ENCODE measurements around the gene SH3PXD2A.
"Not testable (repeated sequence)": the region's sequence is repeated elsewhere in the genome, so short reads cannot be mapped to it uniquely, and the experiment has no call there.

Gene SH3PXD2A

DNA sequence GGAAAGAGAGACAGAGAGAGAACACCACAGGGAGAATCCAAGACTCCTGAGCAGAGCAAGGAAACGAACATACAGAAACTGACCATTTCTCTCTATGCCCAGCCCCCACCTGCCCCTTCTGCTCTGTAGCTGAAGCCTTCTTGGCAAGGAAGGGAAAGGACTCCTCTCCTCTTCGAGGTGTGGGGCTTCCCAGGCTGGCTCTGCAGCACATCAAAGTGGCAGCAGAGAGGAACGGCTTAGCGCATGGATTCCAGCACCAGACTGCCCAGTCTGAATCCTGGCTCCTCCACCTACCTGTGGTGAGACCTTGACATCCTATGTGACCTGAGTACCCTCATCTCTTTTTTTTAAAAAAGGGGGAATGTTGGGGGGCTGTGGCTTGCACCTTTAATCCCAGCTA lies 69.4 kb downstream of the SH3PXD2A start:
- DNase-seq, result no peak

GRCh38 chr10:103784723-103785418 lies 70.5 kb downstream of the SH3PXD2A start:
- DNase-seq, result no peak

DNA sequence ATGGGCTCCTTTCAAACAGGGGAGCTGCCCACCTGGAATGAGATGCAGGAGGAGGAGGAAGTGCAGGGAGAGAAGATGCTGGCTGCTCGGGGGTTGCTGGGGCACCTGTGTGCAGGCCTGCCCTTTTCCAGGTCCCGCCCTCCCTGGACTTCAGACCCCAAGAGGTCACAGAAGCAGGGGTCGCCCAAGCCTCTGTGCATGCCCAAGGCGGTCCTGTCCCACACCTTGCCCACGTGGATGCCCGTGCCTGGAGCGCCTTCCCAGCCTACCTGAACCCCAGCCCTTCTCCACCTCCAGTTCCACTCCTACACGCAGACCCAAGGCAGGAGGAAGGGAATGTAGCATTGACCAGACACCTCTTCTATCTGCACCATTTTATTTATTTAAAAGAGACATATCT lies 71.3 kb downstream of the SH3PXD2A start:
- no peak for DNase-seq

GRCh38 chr10:103783681-103784080 lies 71.7 kb downstream of the SH3PXD2A start:
- DNase-seq, result no peak

- peak; percentile 95 for DNase-seq
Measured at GRCh38 chr10:103781329-103782061, 73.9 kb downstream of the SH3PXD2A start.

GRCh38 chr10:103780242-103781149 lies 74.9 kb downstream of the SH3PXD2A start:
- no peak for DNase-seq

DNA sequence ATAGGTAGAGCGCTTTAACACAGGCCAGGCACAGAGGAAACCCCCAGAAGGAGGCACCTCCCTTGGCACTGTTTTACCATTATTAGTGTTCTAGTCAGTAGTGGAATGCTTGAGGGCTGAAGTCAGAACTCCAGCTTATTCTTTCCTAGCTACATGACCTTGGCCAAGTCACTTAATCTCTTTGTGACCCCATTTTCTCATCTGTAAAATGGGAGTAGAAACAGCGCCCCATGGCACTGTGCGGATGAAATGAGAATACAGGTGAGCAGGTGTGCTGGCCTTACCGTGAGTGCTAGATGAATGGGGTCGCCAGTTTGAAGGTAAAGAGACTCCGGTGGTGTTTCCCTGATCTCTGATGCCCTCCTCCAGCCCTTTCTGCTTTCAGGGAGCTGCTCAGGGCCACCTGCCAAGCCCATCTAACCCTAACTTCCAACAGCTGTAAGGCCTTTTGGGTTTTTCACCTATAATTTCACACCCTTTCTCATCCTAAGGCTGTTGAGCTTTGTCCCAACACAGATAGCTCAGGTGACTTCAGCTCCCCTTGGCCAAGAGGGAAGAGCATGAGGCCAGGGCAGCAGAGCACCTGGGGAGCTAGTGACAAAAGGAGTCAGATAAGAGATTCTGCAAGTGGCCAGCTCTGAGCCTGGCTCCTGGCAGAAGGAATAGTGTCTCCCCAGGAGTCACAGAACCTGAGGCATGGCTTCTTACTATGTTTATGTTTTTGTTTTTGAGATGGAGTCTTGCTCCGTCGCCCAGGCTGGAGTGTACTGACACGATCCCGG lies 76.8 kb downstream of the SH3PXD2A start:
- no peak for DNase-seq

GRCh38 chr10:103776878-103777591 lies 78.3 kb downstream of the SH3PXD2A start:
- no peak for DNase-seq

- DNase-seq, result no peak
Measured at GRCh38 chr10:103775776-103776175, 79.6 kb downstream of the SH3PXD2A start.

- not testable (repeated sequence) for DNase-seq
Measured at GRCh38 chr10:103772846-103773245, 82.5 kb downstream of the SH3PXD2A start.

- DNase-seq, result peak; percentile 85
Measured at GRCh38 chr10:103772096-103772845, 83.1 kb downstream of the SH3PXD2A start.

- DNase-seq, result no peak
Measured at GRCh38 chr10:103770139-103770538, 85.2 kb downstream of the SH3PXD2A start.

DNA sequence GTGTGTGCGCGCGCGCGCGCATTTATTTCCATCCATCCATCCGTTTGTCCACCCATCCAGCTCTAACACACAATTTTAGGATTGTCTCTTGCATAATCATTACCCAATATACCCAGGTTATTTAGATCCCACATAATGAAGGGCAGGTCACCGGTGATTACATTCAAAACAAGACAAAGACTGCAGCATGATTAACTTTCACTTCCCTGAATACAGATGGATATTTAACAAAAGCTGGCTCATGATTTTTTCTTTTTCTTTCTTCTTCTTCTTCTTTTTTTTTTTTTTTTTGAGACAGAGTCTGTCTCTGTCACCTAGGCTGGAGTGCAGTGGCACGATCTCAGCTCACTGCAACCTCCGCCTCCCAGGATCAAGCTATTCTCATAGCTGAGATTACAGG lies 86.2 kb downstream of the SH3PXD2A start:
- no peak for DNase-seq

GRCh38 chr10:103768345-103768744 lies 87.0 kb downstream of the SH3PXD2A start:
- no peak for DNase-seq

GRCh38 chr10:103767756-103768155 lies 87.6 kb downstream of the SH3PXD2A start:
- DNase-seq, result no peak

- no peak for DNase-seq
Measured at GRCh38 chr10:103766751-103767505, 88.4 kb downstream of the SH3PXD2A start.

DNA sequence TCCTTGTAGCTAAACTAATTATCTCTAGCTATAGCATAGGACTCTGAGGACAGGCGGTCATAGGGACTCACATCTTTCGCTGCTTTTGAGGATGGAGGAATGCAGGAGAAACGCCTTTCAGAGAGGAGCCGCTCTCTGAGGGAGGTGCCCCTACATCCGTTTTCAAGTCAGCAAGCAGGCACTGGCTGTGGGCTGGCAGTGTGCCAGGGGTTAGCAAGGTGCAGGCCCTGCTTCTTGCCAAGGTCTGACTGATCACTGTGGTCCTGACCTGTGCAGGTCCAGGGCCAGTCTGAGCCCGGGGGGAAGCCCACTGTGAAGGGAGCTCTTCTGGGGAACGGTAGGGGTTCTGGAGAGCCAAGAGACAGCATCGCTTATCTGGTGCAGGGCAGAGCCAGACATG lies 89.4 kb downstream of the SH3PXD2A start:
- DNase-seq, result no peak

DNA sequence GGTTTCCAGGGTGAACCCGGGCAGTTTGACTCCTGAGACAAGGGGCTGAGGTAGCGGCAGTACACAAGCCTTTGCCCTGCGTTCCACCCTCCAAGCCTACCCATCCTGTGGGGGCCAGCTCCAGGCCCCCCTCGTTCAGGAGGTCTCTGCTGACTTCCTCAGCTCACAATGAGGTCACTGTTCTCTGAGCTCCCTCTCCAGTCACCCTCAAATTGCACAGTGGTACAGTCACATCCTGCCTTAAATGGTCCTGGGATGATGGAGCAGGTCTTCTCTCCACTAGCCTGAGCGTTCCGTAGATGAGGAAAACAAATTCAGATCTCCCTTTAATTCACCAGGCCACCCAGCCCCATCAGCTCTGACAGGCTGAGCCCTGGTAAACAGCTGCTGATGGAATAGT lies 90.2 kb downstream of the SH3PXD2A start:
- peak; percentile 88 for DNase-seq

GRCh38 chr10:103764296-103765088 lies 90.9 kb downstream of the SH3PXD2A start:
- DNase-seq, result no peak

Data from fibroblast of skin of right biceps (primary cell).